Adrenal gland (tissue), 5 donors: ENCODE measurements around the gene TMED10.

Source experiments
- CTCF ChIP-seq, 6 experiments: fragments of 450-650 bp in 4 of 6; fragments of 200-600 bp in 2 of 6; sonication (generic) in 1 of 6; IDR thresholded peaks; 1 replicate in 5 of 6; 2 replicates in 1 of 6; pipeline versions ENCODE4 v1.5.1 to v1.8.0; 2016 to 2021; ENCODE audit warnings: antibody characterized with exemption in 6 of 6, mild to moderate bottlenecking in 2 of 6, moderate library complexity in 1 of 6
- POLR2A ChIP-seq, 2 donors: fragments of 450-650 bp; IDR thresholded peaks; one replicate each; pipeline ENCODE4 v1.6.1; 2017; ENCODE audit warnings: antibody characterized with exemption in 2 of 2, mild to moderate bottlenecking in 2 of 2, moderate library complexity in 1 of 2
- donor health status: DM: no; HTN: no; CAD: no.

GRCh38 chr14:75188520-75189268 lies 12.3 kb upstream of the TMED10 start:
- TF ChIP-seq POLR2A (IDR thresholded peaks at IDR 0.05) (no peak), CTCF (IDR thresholded peaks at IDR 0.05) (no peak)
